ENCODE results near the gene HEXD.

DNA sequence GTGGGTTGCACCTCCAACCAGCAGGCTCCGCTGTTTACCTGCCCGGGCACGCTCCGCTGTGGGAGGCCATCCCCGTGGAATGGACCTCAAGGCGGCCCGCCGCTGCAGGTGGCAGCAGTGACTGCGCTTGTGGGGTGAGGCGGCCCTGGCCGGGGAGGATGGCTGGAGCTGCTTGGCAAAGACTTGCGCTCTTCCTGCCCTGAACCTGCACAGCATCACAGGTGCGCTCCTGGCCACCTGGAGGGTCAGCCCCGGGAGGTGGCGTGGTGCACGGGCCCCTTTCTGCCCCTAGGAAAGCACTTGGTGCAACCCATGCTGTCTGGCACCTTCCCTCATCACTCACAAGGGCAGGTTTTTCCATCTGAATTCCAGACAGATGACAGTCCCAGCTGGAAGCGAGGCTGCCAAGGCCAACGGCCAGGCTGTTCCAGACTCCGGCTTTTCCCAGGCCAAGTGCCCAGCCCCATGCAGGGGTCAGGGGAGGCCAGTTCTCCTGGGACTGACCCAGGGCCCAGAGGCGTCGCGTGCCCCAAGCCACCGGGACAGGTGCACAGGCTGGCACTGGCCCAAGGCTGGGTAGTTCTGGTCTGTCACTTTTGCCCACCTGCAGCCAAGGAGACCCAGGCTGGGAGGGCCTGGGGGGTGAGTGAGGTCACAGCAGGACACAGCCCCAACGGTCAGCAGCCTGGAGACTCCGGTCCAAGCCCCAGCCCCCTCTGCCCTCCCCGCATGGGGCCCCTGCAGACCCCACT, 33.2 kb upstream of the HEXD start:
- TF ChIP-seq NFIC (IDR thresholded peaks at IDR 0.05; ENCODE audit: low read depth, low read length) (no peak), POLR2A (IDR thresholded peaks at IDR 0.05; ENCODE audit: low read depth, low read length) (no peak), POLR2AphosphoS5 (IDR thresholded peaks at IDR 0.05; ENCODE audit: low read length) (no peak), KDM1A (IDR thresholded peaks at IDR 0.05; ENCODE audit: borderline replicate concordance) (no peak), ATF7 (IDR thresholded peaks at IDR 0.05; ENCODE audit: low read depth) (no peak), TCF12 (IDR thresholded peaks at IDR 0.05; ENCODE audit: low read depth, low read length) (no peak), SMC3 (IDR thresholded peaks at IDR 0.05; ENCODE audit: borderline replicate concordance, low read length) (no peak), SRF (IDR thresholded peaks at IDR 0.05; ENCODE audit: low read depth in 2 of 2, low read length in 2 of 2) (no peak), RELA (IDR thresholded peaks at IDR 0.05; ENCODE audit: borderline replicate concordance, partially characterized antibody) (no peak), DPF2 (IDR thresholded peaks at IDR 0.05) (no peak)
- TF ChIP-seq, protein P1, sequence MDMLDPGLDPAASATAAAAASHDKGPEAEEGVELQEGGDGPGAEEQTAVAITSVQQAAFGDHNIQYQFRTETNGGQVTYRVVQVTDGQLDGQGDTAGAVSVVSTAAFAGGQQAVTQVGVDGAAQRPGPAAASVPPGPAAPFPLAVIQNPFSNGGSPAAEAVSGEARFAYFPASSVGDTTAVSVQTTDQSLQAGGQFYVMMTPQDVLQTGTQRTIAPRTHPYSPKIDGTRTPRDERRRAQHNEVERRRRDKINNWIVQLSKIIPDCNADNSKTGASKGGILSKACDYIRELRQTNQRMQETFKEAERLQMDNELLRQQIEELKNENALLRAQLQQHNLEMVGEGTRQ (IDR thresholded peaks at IDR 0.05; ENCODE audit: borderline replicate concordance, low read depth, low read length) = no peak
- TF ChIP-seq, protein P2, sequence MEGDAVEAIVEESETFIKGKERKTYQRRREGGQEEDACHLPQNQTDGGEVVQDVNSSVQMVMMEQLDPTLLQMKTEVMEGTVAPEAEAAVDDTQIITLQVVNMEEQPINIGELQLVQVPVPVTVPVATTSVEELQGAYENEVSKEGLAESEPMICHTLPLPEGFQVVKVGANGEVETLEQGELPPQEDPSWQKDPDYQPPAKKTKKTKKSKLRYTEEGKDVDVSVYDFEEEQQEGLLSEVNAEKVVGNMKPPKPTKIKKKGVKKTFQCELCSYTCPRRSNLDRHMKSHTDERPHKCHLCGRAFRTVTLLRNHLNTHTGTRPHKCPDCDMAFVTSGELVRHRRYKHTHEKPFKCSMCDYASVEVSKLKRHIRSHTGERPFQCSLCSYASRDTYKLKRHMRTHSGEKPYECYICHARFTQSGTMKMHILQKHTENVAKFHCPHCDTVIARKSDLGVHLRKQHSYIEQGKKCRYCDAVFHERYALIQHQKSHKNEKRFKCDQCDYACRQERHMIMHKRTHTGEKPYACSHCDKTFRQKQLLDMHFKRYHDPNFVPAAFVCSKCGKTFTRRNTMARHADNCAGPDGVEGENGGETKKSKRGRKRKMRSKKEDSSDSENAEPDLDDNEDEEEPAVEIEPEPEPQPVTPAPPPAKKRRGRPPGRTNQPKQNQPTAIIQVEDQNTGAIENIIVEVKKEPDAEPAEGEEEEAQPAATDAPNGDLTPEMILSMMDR (IDR thresholded peaks at IDR 0.05 in 2 of 3, conservative IDR thresholded peaks at IDR 0.05 in 1 of 3; ENCODE audit: control insufficient read depth in 2 of 3, extremely low read depth in 1 of 3, insufficient read depth in 1 of 3, low read depth in 3 of 3, low read length in 3 of 3) = no peak; a peak in 1 of 6 replicates

Data from GM12878 (cell line).